Lower leg skin (tissue), 4 donors: ENCODE data around the gene GTPBP2. TPM values are rescaled to one million over a fixed set of nuclear protein-coding genes. Genes with fewer than 3 reads are reported as not detected.

Experiments
- DNase-seq, 2 donors: peaks; one replicate each; pipeline ENCODE4 v3.0.0-alpha.2; 2019; ENCODE audit warnings: low spot score in 2 of 2
- H3K4me3 ChIP-seq: fragments of 200-600 bp; sonication (generic); 2 replicates; pipeline ENCODE4 v1.5.1; 2017; ENCODE audit warnings: mild to moderate bottlenecking, low read depth; ENCODE audit not compliant: poor library complexity, severe bottlenecking
- CTCF ChIP-seq, 3 donors: fragments of 450-650 bp; IDR thresholded peaks; one replicate each; pipeline ENCODE4 v1.5.1; 2016; ENCODE audit warnings: antibody characterized with exemption in 3 of 3, mild to moderate bottlenecking in 3 of 3, moderate library complexity in 2 of 3
- POLR2A ChIP-seq, 2 donors: fragments of 450-650 bp; IDR thresholded peaks; one replicate each; pipeline ENCODE4 v1.6.1; 2016 to 2017; ENCODE audit warnings: antibody characterized with exemption in 2 of 2, mild to moderate bottlenecking in 1 of 2, moderate library complexity in 1 of 2
- WGBS, 2 donors: methylation state at CpG; one replicate each; pipeline ENCODE4 v1.1.5; 2018; 5-methylcytosine and 5-hydroxymethylcytosine counted together
- intact Hi-C: fragments of 100-400 bp; cut with DNase I; formaldehyde crosslinking; loops from one replicate; pipeline ENCODE4 v1.15.0; 2023; ENCODE audit warnings: low total_unique reads
- total RNA-seq, 4 donors: library from RNA; depleted of rRNA; stranded (reverse); fragments of >200 nt; gene quantifications; one replicate each; pipeline ENCODE4 v1.1.0, GENCODE V29; 2016

GTPBP2 gene
- total RNA-seq, 4 donors from 2014 or later = 31.1 to 39.9 (median 36.0) TPM

GRCh38 chr6:43570876-43571441, 58.1 kb downstream of the GTPBP2 start:
- 71 to 88% methylated on average over 5 of the region's 5 CpGs for WGBS, 2 donors
- TF ChIP-seq CTCF (IDR thresholded peaks at IDR 0.05) (no peak), POLR2A (IDR thresholded peaks at IDR 0.05) (no peak)
- H3K4me3 ChIP-seq = no peak overlapping the region
- no peak for DNase-seq
- intact Hi-C loops = no loop called here

Other genes starting within 250 kb of the GTPBP2 start
- 10 to 100 TPM in 3 of 4 donors, 1 to 10 TPM in 1; 9.4 to 17.9 (median 15.9) TPM for gene ABCC10, start 201.7 kb downstream of the GTPBP2 start, total RNA-seq
- 10 to 100 TPM; 29.3 to 55.0 (median 39.4) TPM for gene DLK2, start 173.7 kb downstream of the GTPBP2 start, total RNA-seq
- 10 to 100 TPM; 15.9 to 30.4 (median 23.8) TPM for gene TJAP1, start 151.7 kb downstream of the GTPBP2 start, total RNA-seq
- gene LRRC73, start 118.9 kb downstream of the GTPBP2 start, total RNA-seq = under 1 TPM in 3 of 4 donors, not detected in 1; 0.36 to 0.53 (median 0.44) TPM
- 100 to 1,000 TPM in 1 of 4 donors, 10 to 100 TPM in 3; 82.6 to 119 (median 89.0) TPM for gene YIPF3, start 112.3 kb downstream of the GTPBP2 start, total RNA-seq
- gene POLR1C, start 112.2 kb downstream of the GTPBP2 start, total RNA-seq = 10 to 100 TPM; 29.7 to 38.0 (median 32.4) TPM
- 10 to 100 TPM; 24.0 to 30.4 (median 27.3) TPM for gene XPO5, start 53.2 kb downstream of the GTPBP2 start, total RNA-seq
- 10 to 100 TPM; 13.0 to 28.2 (median 15.7) TPM for gene POLH, start 53.1 kb downstream of the GTPBP2 start, total RNA-seq
- 10 to 100 TPM; 20.8 to 31.1 (median 27.7) TPM for gene MAD2L1BP, start 6.6 kb upstream of the GTPBP2 start, total RNA-seq
- under 1 TPM in 2 of 4 donors, not detected in 2; 0.17 to 0.42 TPM for gene RSPH9, start 15.8 kb upstream of the GTPBP2 start, total RNA-seq
- gene MRPS18A, start 58.5 kb upstream of the GTPBP2 start, total RNA-seq = 10 to 100 TPM; 42.5 to 56.2 (median 50.9) TPM
- 10 to 100 TPM; 36.2 to 91.3 (median 70.4) TPM for gene VEGFA, start 140.9 kb upstream of the GTPBP2 start, total RNA-seq